Measurements from ENCODE around the gene LYRM9. TPM values are rescaled to one million over a fixed set of nuclear protein-coding genes. Genes with fewer than 3 reads are reported as not detected.

The LYRM9 gene
- total and polyA plus RNA-seq, 2 of the 8 experiments (the other 6 are each of a cell fraction or from before 2014, with no cell fraction given) = 4.3 to 5.2 TPM

DNA sequence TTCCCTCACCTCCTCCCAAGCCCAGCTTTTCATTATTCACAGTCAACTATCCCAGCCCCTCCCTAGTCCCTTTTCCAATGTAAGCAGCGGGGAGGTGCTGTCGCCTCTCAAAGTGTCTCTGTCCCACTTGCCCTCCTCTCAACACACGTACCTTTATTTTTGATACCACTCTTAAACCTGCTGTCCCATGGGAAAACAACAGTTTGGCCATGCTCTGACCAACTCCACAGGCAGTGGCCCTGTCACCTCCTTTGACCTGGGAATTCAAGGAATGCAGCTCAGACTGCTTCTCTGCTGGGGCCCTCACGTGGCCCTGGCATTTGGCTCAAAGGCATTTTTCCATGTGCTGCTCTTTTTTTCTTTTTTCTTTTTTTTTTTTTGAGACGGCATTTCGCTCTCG is 4.2 kb downstream of the LYRM9 start:
- H2BK15ac ChIP-seq (ENCODE audit: low read length) = no peak overlapping the region
- H3K4me3 ChIP-seq (ENCODE audit: extremely low read depth in 1 of 4, insufficient read depth in 2 of 4, low read depth in 3 of 4, low read length in 4 of 4) = no peak overlapping the region; a peak in 1 of 8 replicates
- H2BK5ac ChIP-seq (ENCODE audit: low read depth, low read length) = peak overlapping the region; percentile 62; the same call in 1 of the 2 replicates
- H3K14ac ChIP-seq (ENCODE audit: insufficient read length) = no peak overlapping the region
- no peaks in the 10 kb centered on the region for H3K9me3 ChIP-seq (ENCODE audit: insufficient read depth in 2 of 2, low read depth in 1 of 2, low read length in 1 of 2)
- ChIA-PET POLR2A (ENCODE audit: partially characterized antibody) (interaction anchor here (0.5 to 1.3 kb wide), 4 partner anchors 9 to 473 kb away, joined by 3 to 4 read pairs (median 4); no protein-coding TSS in a partner anchor), CTCF (ENCODE audit: partially characterized antibody) (interaction anchor here (0.6 to 16.1 kb wide), 6 partner anchors 9 to 290 kb away, joined by 4 to 299 read pairs (median 8); no protein-coding TSS in a partner anchor)
- peaks cover 0 to 6% (median 0%) of the 10 kb centered on the region in 4 experiments; a peak in 2 of 7 replicates for H3K27me3 ChIP-seq (replicated peaks in 1 of 4; ENCODE audit: control insufficient read depth in 3 of 4, extremely low read depth in 1 of 4, insufficient read depth in 3 of 4, low read length in 3 of 4)
- H3K36me3 ChIP-seq (ENCODE audit: control insufficient read depth in 2 of 4, insufficient read depth in 4 of 4, low read length in 3 of 4) = no peaks in the 10 kb centered on the region
- no peaks in the 10 kb centered on the region for H3K79me2 ChIP-seq (ENCODE audit: control insufficient read depth in 1 of 2, insufficient read depth in 2 of 2, low read length in 2 of 2)
- no peak overlapping the region for H3K4ac ChIP-seq (replicated peaks; ENCODE audit: insufficient read length, low read depth, low read length)
- 0 out of 2 replicates have a peak overlapping the region, but pooled peaks have one; percentile 19 for H2AFZ ChIP-seq (ENCODE audit: low read length)
- no peak overlapping the region for H3K56ac ChIP-seq (replicated peaks; ENCODE audit: insufficient read length, low read depth, low read length)
- H2BK12ac ChIP-seq (ENCODE audit: low read depth, low read length) = peak overlapping the region; percentile 83; the same call in 1 of the 2 replicates
- peak overlapping the region; percentile 30 to 33 for H3K4me2 ChIP-seq (ENCODE audit: insufficient read depth in 1 of 2, low read depth in 2 of 2, low read length in 2 of 2)
- H3K18ac ChIP-seq (ENCODE audit: extremely low read depth, low read length) = peak overlapping the region; percentile 66; the same call in 1 of the 2 replicates
- peak overlapping the region; percentile 3; the same call in 1 of the 2 replicates for H3K27ac ChIP-seq (ENCODE audit: low read depth, low read length)
- no peak overlapping the region for H3K9ac ChIP-seq (replicated peaks in 1 of 4; ENCODE audit: extremely low read depth in 1 of 4, low read depth in 3 of 4, low read length in 3 of 4)
- 10% methylated on average over 4 of the region's 7 CpGs; no CpG with 5 or more reads in 1 of the 2 experiments for WGBS, 2 experiments (ENCODE audit: extremely low coverage in 1 of 2, insufficient coverage in 1 of 2, insufficient read length in 1 of 2, insufficient replicate concordance in 2 of 2, low coverage in 1 of 2, low lambda C conversion rate in 2 of 2, missing lambda C conversion rate in 1 of 2)
- no peak overlapping the region for H4K91ac ChIP-seq (replicated peaks; ENCODE audit: insufficient read length, low read length)
- peak; percentile 53 to 55 for DNase-seq (ENCODE audit: low read depth in 1 of 2, low spot score in 2 of 2)
- peaks cover 6 to 37% (median 16%) of the 10 kb centered on the region in 4 experiments; a peak in 6 of 7 replicates for H3K4me1 ChIP-seq (replicated peaks in 1 of 4; ENCODE audit: control insufficient read depth in 3 of 4, insufficient read depth in 4 of 4, low read length in 3 of 4)
- H3K23me2 ChIP-seq (ENCODE audit: low read depth, low read length) = peaks cover 3% of the 10 kb centered on the region; the same call in 1 of the 2 replicates
- H2BK120ac ChIP-seq (replicated peaks; ENCODE audit: low read depth, low read length) = no peak overlapping the region
- H4K20me1 ChIP-seq (replicated peaks in 1 of 2; ENCODE audit: control insufficient read depth in 1 of 2, insufficient read depth in 2 of 2, low read length in 2 of 2) = no peaks in the 10 kb centered on the region
- no peak overlapping the region for H3K23ac ChIP-seq (ENCODE audit: insufficient read length)
- H2BK20ac ChIP-seq (ENCODE audit: low read length) = no peak overlapping the region
- no peak overlapping the region for H2AK5ac ChIP-seq (ENCODE audit: low read depth, low read length)
- FAIRE-seq = peak; percentile 68
- H3K79me1 ChIP-seq (ENCODE audit: low read depth, low read length) = no peaks in the 10 kb centered on the region
- H4K5ac ChIP-seq (ENCODE audit: insufficient read length, low read depth, low read length) = peak overlapping the region; percentile 39
- no peak overlapping the region for H4K8ac ChIP-seq (ENCODE audit: extremely low read depth, insufficient read depth, low read length)
- TF ChIP-seq HDAC2 (IDR thresholded peaks at IDR 0.05; ENCODE audit: borderline replicate concordance in 1 of 2, low read depth in 2 of 2, low read length in 2 of 2) = peak in 1 of 2 experiments; percentile 81; a peak in 1 of 4 replicates
- no peak for TF ChIP-seq BCL11A (IDR thresholded peaks at IDR 0.05; ENCODE audit: low read depth in 2 of 2, low read length in 2 of 2)
- no peak for TF ChIP-seq EZH2 (IDR thresholded peaks at IDR 0.05; ENCODE audit: low read depth, low read length, severe bottlenecking)
- TF ChIP-seq NANOG (IDR thresholded peaks at IDR 0.05; ENCODE audit: insufficient read depth, low read depth, low read length, poor library complexity, severe bottlenecking) = peak; percentile 17
- no peak for TF ChIP-seq JUN (IDR thresholded peaks at IDR 0.05; ENCODE audit: low read depth, low read length)
- no peak for TF ChIP-seq TBP (IDR thresholded peaks at IDR 0.05; ENCODE audit: low read depth, low read length)
- no peak for TF ChIP-seq SIRT6 (IDR thresholded peaks at IDR 0.05; ENCODE audit: low read length)
- TF ChIP-seq RBBP5 (IDR thresholded peaks at IDR 0.05; ENCODE audit: borderline replicate concordance, low read depth, low read length) = peak; percentile 91; the same call in 1 of the 2 replicates
- TF ChIP-seq SUZ12 (IDR thresholded peaks at IDR 0.05; ENCODE audit: low read length) = no peak
- TF ChIP-seq SRF (IDR thresholded peaks at IDR 0.05; ENCODE audit: low read depth, low read length) = no peak
- no peak for TF ChIP-seq SP4 (IDR thresholded peaks at IDR 0.05; ENCODE audit: low read length)
- TF ChIP-seq POLR2A (IDR thresholded peaks at IDR 0.05; ENCODE audit: control extremely low read depth in 1 of 2, low read depth in 2 of 2, low read length in 2 of 2) = no peak
- TF ChIP-seq CREB1 (IDR thresholded peaks at IDR 0.05) = 0 out of 2 replicates have a peak, but pooled peaks have one; percentile 8
- TF ChIP-seq ASH2L (IDR thresholded peaks at IDR 0.05; ENCODE audit: low read length) = peak; percentile 82

Measured in H1 (cell line).